Calu3 (cell line): Measurements from ENCODE around the gene TSHZ1. TPM values are rescaled to one million over a fixed set of nuclear protein-coding genes. Genes with fewer than 3 reads are reported as not detected.

ENCODE experiments used
- BruUV-seq: library from RNA; stranded (reverse); fragments of 400-500 nt; replicated peaks from 2 replicates; lab custom pipeline; 2021; lab: Mats Ljungman, UMichigan
- CTCF ChIA-PET: fragments of 300-600 bp; sonication (Branson Sonifier 250); formaldehyde crosslinking; loops from one replicate; lab custom pipeline; 2022; ENCODE audit warnings: antibody characterized with exemption; lab: Charles Lee
- DNase-seq: peaks from one replicate; pipeline ENCODE4 v3.0.0; 2022
- H3K27ac Mint-ChIP-seq: one replicate; pipeline ENCODE4 v1.8.0; 2022; ENCODE audit warnings: mixed read lengths; ENCODE audit not compliant: unreplicated experiment
- H3K27me3 Mint-ChIP-seq: one replicate; pipeline ENCODE4 v1.8.0; 2022; ENCODE audit warnings: mixed read lengths; ENCODE audit not compliant: unreplicated experiment
- H3K36me3 Mint-ChIP-seq: one replicate; pipeline ENCODE4 v1.8.0; 2022; ENCODE audit warnings: mild to moderate bottlenecking, moderate library complexity, mixed read lengths; ENCODE audit not compliant: insufficient read depth, unreplicated experiment
- H3K4me1 Mint-ChIP-seq: one replicate; pipeline ENCODE4 v1.8.0; 2022; ENCODE audit warnings: mild to moderate bottlenecking, low read depth, mixed read lengths; ENCODE audit not compliant: unreplicated experiment
- H3K4me3 Mint-ChIP-seq: one replicate; pipeline ENCODE4 v1.8.0; 2022; ENCODE audit warnings: mild to moderate bottlenecking, low read depth, moderate library complexity, mixed read lengths; ENCODE audit not compliant: unreplicated experiment
- H3K9me3 Mint-ChIP-seq: one replicate; pipeline ENCODE4 v1.8.0; 2022; ENCODE audit warnings: low read depth, mixed read lengths; ENCODE audit not compliant: unreplicated experiment
- CTCF ChIP-seq: fragments of 200-600 bp; IDR thresholded peaks from one replicate; pipeline ENCODE4 v1.8.0; 2022; ENCODE audit warnings: antibody characterized with exemption; ENCODE audit not compliant: unreplicated experiment
- intact Hi-C: fragments of 100-400 bp; cut with micrococcal nuclease; formaldehyde crosslinking; loops from one replicate; pipeline ENCODE4 v1.10.0; 2022; ENCODE audit not compliant: unreplicated experiment
- total RNA-seq: library from RNA; stranded (reverse); gene quantifications from 2 replicates; pipeline ENCODE4 v1.2.3, GENCODE V29; 2022

The TSHZ1 gene
- total RNA-seq, 1 experiment from 2014 or later: 10.8 TPM

DNA sequence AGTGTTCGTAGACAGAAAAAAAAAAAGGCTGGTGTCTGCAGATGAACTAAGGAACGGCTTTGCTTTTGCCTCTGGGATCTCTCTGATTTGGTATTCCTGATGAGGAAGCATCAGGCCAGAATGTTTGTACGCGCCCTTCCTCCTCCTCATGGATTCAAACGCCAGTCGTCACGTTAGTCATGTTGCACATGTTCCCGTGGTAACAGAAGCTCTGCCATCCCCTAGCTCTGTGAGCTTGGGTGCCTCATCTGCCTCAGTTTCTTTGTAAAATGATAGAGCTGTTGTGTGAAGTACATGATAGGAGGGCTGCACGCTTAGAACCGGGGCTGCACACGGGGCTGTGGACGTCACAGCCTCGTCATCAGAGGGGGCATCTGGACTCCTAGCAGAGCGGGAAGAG is 47.0 kb downstream of the TSHZ1 start:
- Mint-ChIP-seq H3K27ac (no peak overlapping the region), H3K36me3 (no peaks in the 10 kb centered on the region), H3K4me1 (no peaks in the 10 kb centered on the region), H3K9me3 (no peaks in the 10 kb centered on the region), H3K4me3 (no peak overlapping the region), H3K27me3 (no peaks in the 10 kb centered on the region)
- no TSS peak for BruUV-seq
- DNase-seq: no peak
- no peak for TF ChIP-seq CTCF
- CTCF ChIA-PET: no interaction called here
- intact Hi-C loops: no loop called here

DNA sequence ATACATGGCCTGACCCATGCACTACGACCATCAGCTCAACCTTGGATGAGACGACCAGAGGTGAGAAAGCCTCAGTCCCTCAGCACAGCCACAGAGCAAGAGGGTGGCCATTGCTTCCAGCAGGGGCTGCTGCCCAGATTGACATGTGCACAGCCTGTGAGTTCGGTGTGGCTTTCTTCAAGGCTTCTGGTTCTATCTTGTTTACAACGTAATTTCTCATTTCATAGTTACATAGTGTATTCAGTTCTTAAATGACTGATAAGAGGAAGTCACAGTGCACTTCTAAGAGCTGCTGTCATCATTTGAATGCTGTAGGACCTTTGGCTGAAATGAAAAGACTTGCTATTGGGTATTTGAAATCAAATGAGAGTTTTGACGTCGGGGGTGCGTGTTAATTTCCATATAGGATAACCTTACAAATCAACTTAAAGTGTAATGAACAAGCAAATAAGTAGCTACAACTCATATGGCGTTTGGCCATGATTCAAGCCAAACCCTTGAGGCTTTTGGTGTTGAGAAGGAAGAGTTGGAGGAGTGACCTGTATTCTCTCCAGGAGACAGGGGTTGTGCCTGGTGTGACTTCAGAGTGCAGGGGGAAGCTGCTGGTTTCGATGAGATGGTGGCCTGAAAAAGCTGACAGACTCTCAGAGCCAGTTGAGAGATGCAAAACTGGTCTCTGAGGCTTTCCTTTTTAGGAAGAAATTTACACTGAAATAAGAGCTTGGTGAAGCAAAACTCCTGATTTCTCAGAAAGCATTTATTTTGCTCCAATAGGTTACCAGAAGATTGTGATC is 51.0 kb downstream of the TSHZ1 start:
- no peaks in the 10 kb centered on the region for H3K36me3 Mint-ChIP-seq
- no TSS peak for BruUV-seq
- H3K4me1 Mint-ChIP-seq: no peaks in the 10 kb centered on the region
- intact Hi-C loops: no loop called here
- no peak for TF ChIP-seq CTCF
- H3K27me3 Mint-ChIP-seq: no peaks in the 10 kb centered on the region
- no peak for DNase-seq
- no peaks in the 10 kb centered on the region for H3K9me3 Mint-ChIP-seq
- no peak overlapping the region for H3K27ac Mint-ChIP-seq
- CTCF ChIA-PET: no interaction called here
- no peak overlapping the region for H3K4me3 Mint-ChIP-seq

- H3K27ac Mint-ChIP-seq: no peak overlapping the region
- H3K36me3 Mint-ChIP-seq: no peaks in the 10 kb centered on the region
- no peaks in the 10 kb centered on the region for H3K4me1 Mint-ChIP-seq
- intact Hi-C loops: no loop called here
- H3K9me3 Mint-ChIP-seq: no peaks in the 10 kb centered on the region
- no peaks in the 10 kb centered on the region for H3K27me3 Mint-ChIP-seq
- BruUV-seq: no TSS peak
- no peak for TF ChIP-seq CTCF
- no peak overlapping the region for H3K4me3 Mint-ChIP-seq
- no peak for DNase-seq
- CTCF ChIA-PET: no interaction called here
Measured at GRCh38 chr18:75262511-75262910, 51.9 kb downstream of the TSHZ1 start.

DNA sequence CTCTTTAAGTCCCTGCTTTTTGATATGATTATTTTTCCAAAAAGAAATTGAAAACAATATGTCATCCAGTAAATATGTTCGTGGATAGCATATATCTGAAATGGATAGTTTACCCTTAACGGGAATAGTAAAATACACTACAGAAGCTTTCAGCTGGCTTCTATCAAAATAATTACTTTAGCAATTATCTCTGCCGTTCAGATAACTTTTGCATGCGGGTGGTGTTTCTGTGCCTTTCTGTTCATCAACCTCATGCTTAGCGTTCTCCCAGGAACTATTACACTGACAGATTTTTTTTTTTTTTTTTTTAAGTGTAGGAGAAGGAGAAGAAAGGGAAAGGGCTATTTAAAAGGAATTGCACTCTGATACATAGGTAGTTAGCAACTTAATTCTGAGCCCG is 53.6 kb downstream of the TSHZ1 start:
- CTCF ChIA-PET: interaction anchor here (0.7 kb wide), 1 partner anchor 221 kb away, joined by 3 read pairs; no protein-coding TSS in a partner anchor
- BruUV-seq: no TSS peak
- no peak for TF ChIP-seq CTCF

More for the DNA sequence above, 53.6 kb downstream of the TSHZ1 start:
- Mint-ChIP-seq H3K4me1 (no peaks in the 10 kb centered on the region), H3K9me3 (no peaks in the 10 kb centered on the region), H3K4me3 (no peak overlapping the region), H3K36me3 (no peaks in the 10 kb centered on the region), H3K27ac (no peak overlapping the region), H3K27me3 (no peaks in the 10 kb centered on the region)
- no peak for DNase-seq
- intact Hi-C loops: no loop called here
